G401.6 (cell line): ENCODE results near the gene RAI2.
"Not testable (repeated sequence)": the region's sequence is repeated elsewhere in the genome, so short reads cannot be mapped to it uniquely, and the experiment has no call there.

Experiments
- FAIRE-seq: peaks from 2 replicates; lab custom pipeline; 2012; peaks lifted over from hg19 to GRCh38; lab: Jason Lieb, UNC

The RAI2 gene

DNA sequence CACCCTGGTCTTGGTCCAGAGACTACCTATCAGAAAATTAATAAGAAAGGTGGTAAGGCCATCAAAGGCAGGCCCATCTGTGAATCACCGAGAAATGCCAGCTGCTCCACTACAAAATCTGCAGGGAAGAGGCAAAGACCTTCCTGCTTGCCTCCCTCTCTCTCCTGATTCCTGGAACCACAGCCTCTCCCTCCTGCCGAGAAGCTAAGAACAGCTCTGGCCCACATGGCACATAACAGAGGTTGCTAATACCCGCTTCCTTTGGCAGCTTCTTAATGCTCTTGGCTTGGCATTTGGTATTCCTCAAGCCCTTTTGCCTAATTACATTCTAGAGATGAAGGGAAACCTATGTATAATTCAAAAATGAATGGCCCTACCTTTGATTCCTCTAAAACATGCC, 32.9 kb downstream of the RAI2 start:
- no peak for FAIRE-seq

GRCh38 chrX:17826609-17827496, 34.2 kb downstream of the RAI2 start:
- no peak for FAIRE-seq

- FAIRE-seq, result no peak
Measured at GRCh38 chrX:17824980-17825379, 36.1 kb downstream of the RAI2 start.

GRCh38 chrX:17822351-17822750, 38.7 kb downstream of the RAI2 start:
- no peak for FAIRE-seq

- FAIRE-seq, result no peak
Measured at GRCh38 chrX:17820100-17820499, 41.0 kb downstream of the RAI2 start.

DNA sequence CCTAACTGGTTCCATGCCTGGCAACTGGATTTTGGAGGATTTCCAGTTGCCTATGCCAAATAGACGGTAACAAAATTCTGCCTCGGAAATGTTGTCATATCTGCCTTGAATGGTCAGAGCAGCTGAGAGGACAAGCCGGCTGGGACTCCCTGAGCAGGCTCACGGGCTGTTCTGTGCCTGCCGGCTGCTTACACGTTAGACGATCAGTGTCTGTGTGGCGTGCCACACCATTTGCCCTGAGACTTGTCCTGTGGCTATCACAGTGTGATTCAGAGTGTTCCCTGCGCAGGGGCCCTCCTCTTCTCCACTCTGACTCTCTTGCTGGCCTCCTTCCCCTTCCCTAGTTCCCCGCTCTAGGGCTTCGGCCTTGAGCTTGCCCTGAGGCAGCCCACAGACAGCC, 42.4 kb downstream of the RAI2 start:
- no peak for FAIRE-seq

GRCh38 chrX:17817251-17817650, 43.8 kb downstream of the RAI2 start:
- FAIRE-seq, result no peak

- no peak for FAIRE-seq
Measured at GRCh38 chrX:17814557-17814956, 46.5 kb downstream of the RAI2 start.

DNA sequence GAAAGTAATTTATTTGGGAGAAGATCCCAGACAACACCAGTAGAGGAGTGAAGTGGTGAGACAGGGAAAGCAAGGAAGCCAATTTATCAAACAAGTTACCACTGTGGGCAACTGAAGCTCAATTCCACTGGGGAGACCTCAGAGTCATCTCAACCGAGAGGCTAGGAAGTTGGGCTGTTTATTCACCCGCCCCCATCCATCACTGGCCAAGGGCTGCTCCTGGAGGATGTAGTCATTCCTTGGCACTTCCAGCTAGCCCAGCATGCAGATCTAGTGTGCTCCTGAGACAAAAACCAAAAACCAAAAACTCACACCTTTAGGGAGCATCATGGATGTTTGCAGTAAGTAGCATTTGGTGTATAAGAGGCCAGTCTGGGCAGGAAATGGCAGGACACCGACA, 47.0 kb downstream of the RAI2 start:
- no peak for FAIRE-seq

GRCh38 chrX:17813277-17813676, 47.8 kb downstream of the RAI2 start:
- FAIRE-seq, result no peak

DNA sequence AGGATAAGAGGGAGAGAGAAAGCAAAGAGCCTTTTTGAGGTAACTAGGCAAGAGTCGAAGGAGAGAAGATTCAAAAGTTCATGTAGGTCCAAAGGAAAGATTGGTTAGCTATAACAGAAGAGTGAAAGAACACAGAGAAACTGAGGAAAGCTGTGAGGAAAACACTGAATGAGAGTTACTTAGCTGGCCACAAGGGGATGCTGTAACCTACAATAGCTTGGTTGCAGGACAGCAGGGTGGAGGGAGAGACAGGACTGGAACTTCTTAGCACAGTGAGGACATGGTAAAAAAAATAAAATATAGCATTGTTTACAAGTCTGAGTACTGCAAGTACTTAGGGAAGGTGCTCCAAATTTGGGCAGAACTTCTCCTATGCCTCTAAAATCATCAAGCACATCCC, 48.3 kb downstream of the RAI2 start:
- FAIRE-seq, result no peak

- FAIRE-seq, result no peak
Measured at GRCh38 chrX:17809984-17810383, 51.1 kb downstream of the RAI2 start.

GRCh38 chrX:17809273-17809672, 51.8 kb downstream of the RAI2 start:
- no peak for FAIRE-seq

DNA sequence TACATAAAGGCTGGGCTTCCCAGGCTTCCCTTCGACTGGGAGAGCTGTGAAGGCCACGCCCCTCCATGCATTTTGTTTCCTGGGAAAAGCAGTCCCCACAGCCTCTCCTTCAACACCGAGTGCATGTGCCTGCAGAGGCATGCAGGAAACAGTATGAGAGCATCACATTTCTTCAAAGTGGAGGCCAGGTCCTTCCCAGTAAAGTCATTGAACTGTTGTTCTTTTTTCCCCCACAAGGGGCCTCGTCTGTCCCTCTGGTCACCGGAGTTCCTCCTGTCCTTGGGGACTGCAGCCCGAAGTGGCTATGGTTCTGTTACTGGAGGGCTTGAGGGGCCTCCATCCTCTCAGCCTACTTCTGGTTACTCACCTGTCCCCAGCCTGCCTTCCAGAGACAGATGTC, 56.0 kb downstream of the RAI2 start:
- FAIRE-seq, result no peak

DNA sequence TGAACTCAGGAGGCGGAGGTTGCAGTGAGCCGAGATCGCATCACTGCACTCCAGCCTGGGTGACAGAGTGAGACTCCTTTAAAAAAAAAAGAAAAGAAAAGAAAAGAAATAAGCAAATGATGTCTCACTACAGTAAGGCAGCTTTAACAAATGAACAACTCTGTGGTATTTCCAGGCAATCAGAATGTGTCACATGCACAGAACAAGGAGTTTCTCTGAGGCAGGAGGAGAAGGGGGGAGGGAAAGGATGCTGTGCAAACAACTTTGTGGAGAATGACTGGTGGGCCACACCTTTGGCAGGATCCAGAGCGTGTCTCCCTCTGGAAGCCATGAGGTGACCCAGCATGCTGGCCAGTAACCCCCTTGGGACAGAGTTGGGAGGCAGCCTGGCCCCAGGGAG, 57.6 kb downstream of the RAI2 start:
- no peak for FAIRE-seq

DNA sequence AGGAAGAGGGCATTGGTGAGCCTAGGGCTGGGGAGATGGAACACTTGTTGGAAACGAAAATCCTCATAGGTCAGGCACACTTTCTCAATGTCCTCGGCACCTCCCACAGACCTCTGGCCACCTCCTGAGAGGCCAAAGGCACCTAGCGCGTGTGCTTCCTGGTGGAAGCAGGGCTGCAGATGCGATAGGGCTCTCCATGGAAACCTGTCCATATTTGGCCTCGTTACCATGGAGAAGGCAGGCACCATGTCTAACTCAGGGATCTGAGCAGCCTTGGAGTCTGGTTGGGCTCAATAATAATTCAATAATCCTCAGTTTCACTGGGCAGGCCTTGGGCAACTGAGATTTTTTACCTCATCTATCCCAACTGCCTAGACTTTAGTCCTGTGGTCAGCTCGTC, 58.3 kb downstream of the RAI2 start:
- FAIRE-seq, result no peak

- no peak for FAIRE-seq
Measured at GRCh38 chrX:17801431-17801830, 59.7 kb downstream of the RAI2 start.

DNA sequence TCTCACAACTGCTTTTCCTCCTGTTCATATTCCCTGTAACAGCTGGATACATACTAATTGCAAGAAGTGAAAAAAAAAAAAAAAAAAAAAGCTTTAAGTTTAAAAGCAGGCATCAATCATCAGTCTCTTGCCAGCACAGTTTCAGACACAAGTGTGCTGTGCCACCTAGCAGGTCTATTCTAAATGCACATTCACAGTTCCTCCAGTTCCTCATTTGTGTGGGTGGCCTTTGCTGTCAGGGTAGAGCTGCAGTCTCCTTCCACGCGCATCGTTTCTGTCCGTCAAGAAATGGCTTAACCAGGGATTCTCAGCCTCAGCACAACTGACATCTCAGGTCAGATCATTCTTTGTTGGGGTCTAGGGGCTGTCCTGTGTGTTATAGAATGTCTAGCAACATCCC, 62.2 kb downstream of the RAI2 start:
- FAIRE-seq, result no peak

GRCh38 chrX:17792826-17793225, 68.3 kb downstream of the RAI2 start:
- no peak for FAIRE-seq

DNA sequence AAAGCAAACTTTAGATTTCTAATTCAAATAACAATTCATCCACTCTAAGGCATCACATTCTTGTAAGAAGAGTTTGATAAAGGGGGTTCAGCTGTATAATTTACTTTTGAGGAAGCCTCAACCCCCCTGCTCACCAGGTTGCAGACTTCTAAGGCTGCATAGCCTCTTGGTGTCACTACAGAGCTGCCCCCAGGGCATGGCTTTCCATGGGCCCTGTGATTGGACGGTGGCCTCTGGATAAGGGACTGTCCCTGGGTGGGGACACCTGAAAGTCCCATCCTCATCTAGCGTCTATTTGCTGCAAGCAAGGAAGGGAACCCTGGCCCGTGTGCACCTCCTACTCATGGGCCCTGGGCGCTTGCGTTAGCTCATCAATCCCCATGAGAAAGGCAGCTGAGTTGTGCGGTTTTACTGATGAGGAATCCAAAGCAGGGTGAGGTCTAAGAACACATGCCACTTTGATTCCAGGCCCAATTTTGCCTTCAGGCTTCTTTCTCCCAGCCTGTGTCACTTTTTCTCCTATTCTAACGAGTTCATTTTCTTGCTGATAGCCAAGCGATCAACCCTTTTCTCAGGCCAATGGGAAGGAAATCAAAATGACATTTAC, 72.0 kb downstream of the RAI2 start:
- FAIRE-seq, result no peak

- FAIRE-seq, result no peak
Measured at GRCh38 chrX:17788439-17788838, 72.7 kb downstream of the RAI2 start.

DNA sequence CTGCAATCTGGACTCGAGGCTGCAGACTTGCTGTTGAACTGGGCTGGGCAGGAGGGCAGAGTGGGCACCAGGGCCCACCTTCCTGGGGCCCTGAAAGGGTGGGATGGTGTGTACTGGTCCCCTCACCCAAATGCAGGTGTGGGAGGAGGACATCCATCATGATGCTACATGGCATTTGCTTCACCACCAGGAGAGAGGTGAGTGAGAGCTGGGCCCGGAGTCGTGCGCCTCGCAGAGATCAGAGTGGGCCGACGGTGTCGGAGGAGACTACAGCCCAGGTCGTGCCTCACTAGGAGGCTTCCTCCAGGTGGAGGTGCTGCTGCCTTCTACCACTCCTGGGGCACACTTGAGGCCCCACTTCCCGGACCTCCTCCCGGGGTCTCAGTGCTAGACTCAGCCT, 73.5 kb downstream of the RAI2 start:
- FAIRE-seq, result no peak

DNA sequence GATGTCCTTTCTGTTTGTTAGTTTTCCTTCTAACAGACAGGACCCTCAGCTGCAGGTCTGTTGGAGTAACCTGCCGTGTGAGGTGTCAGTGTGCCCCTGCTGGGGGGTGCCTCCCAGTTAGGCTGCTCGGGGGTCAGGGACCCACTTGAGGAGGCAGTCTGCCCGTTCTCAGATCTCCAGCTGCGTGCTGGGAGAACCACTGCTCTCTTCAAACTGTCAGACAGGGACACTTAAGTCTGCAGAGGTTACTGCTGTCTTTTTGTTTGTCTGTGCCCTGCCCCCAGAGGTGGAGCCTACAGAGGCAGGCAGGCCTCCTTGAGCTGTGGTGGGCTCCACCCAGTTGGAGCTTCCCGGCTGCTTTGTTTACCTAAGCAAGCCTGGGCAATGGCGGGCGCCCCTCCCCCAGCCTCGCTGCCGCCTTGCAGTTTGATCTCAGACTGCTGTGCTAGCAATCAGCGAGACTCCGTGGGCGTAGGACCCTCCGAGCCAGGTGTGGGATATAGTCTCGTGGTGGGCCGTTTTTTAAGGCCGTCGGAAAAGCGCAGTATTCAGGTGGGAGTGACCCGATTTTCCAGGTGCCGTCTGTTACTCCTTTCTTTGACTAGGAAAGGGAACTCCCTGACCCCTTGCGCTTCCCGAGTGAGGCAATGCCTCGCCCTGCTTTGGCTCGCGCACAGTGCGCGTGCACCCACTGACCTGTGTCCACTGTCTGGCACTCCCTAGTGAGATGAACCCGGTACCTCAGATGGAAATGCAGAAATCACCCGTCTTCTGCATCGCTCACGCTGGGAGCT, 74.3 kb downstream of the RAI2 start:
- not testable (repeated sequence) for FAIRE-seq
